Ureter (tissue), 1 donor: ENCODE measurements around the gene MIER3. TPM values are rescaled to one million over a fixed set of nuclear protein-coding genes. Genes with fewer than 3 reads are reported as not detected.

Experiments
- DNase-seq: peaks from one replicate; pipeline ENCODE4 v3.0.0-alpha.2; 2020; ENCODE audit warnings: low spot score
- total RNA-seq: library from RNA; stranded (reverse); gene quantifications from one replicate; pipeline ENCODE4 v1.2.4, GENCODE V29; 2023
- donor health status: DM: yes; HTN: yes; CAD: no.

The MIER3 gene
- total RNA-seq, 1 donor from 2014 or later, result 22.4 TPM

GRCh38 chr5:56898213-56898612 lies 53.7 kb downstream of the MIER3 start:
- no peak for DNase-seq

GRCh38 chr5:56896763-56897162 lies 55.2 kb downstream of the MIER3 start:
- DNase-seq, result no peak

GRCh38 chr5:56893251-56893951 lies 58.5 kb downstream of the MIER3 start:
- no peak for DNase-seq

- no peak for DNase-seq
Measured at GRCh38 chr5:56881571-56881970, 70.4 kb downstream of the MIER3 start.

GRCh38 chr5:56876327-56876726 lies 75.6 kb downstream of the MIER3 start:
- no peak for DNase-seq

GRCh38 chr5:56873056-56873455 lies 78.9 kb downstream of the MIER3 start:
- no peak for DNase-seq

- no peak for DNase-seq
Measured at GRCh38 chr5:56871777-56872176, 80.1 kb downstream of the MIER3 start.

Other genes with a start within 250 kb of the MIER3 start
- 26.7 TPM for gene MAP3K1, start 136.6 kb downstream of the MIER3 start, total RNA-seq
- 8.7 TPM for gene SETD9, start 42.5 kb downstream of the MIER3 start, total RNA-seq
- gene GPBP1, start 221.9 kb upstream of the MIER3 start, total RNA-seq, result 98.5 TPM